ENCODE data around the gene AHCYL1. TPM values are rescaled to one million over a fixed set of nuclear protein-coding genes. Genes with fewer than 3 reads are reported as not detected.
A peak's percentile ranks its signal among the peaks of the same experiment; 100 is the strongest.

AHCYL1 gene
- total and polyA plus RNA-seq, 2 experiments from 2014 or later, result 47.6 to 72.6 TPM

- peak overlapping the region; percentile 21; the same call in 1 of the 2 replicates for H3K9ac ChIP-seq
Measured at GRCh38 chr1:110055493-110056284, 71.1 kb downstream of the AHCYL1 start.

GRCh38 chr1:110056285-110056683 lies 71.7 kb downstream of the AHCYL1 start:
- peak; percentile 79 for DNase-seq

More at GRCh38 chr1:110055493-110056284, 71.1 kb downstream of the AHCYL1 start:
- H4K20me1 ChIP-seq (ENCODE audit: insufficient read depth), result no peaks in the 10 kb centered on the region
- H3K9me2 ChIP-seq (ENCODE audit: insufficient read depth), result no peaks in the 10 kb centered on the region
- no peaks in the 10 kb centered on the region for H3K79me2 ChIP-seq (ENCODE audit: insufficient read depth)
- peaks cover 23% of the 10 kb centered on the region; the same call in 1 of the 2 replicates for H3K36me3 ChIP-seq (ENCODE audit: low read depth)
- no peak overlapping the region for H2AFZ ChIP-seq
- no peaks in the 10 kb centered on the region for H3K27me3 ChIP-seq (replicated peaks; ENCODE audit: insufficient read depth)
- peak overlapping the region; percentile 77 for H3K27ac ChIP-seq
- H3K4me3 ChIP-seq, result no peak overlapping the region
- peaks cover 62% of the 10 kb centered on the region for H3K4me1 ChIP-seq (ENCODE audit: insufficient read depth)
- WGBS, 2 experiments (ENCODE audit: low coverage in 1 of 2, low lambda C conversion rate in 2 of 2, missing lambda C conversion rate in 2 of 2), result 31 to 33% methylated on average over 5 of the region's 5 CpGs
- H3K4me2 ChIP-seq (ENCODE audit: unreplicated experiment), result peak overlapping the region; percentile 59
- in situ Hi-C loops (cut with MboI), result no loop called here
- no peaks in the 10 kb centered on the region for H3K9me3 ChIP-seq (ENCODE audit: low read depth)
- peak; percentile 71 for DNase-seq
- TF ChIP-seq EZH2 (IDR thresholded peaks at IDR 0.05; ENCODE audit: insufficient read depth, poor library complexity, severe bottlenecking), result no peak
- TF ChIP-seq EZH2phosphoT487 (IDR thresholded peaks at IDR 0.05; ENCODE audit: insufficient read depth, low read depth), result no peak
- H3F3A ChIP-seq (ENCODE audit: insufficient read depth), result peaks cover 56% of the 10 kb centered on the region

GRCh38 chr1:110056776-110057175 lies 72.2 kb downstream of the AHCYL1 start:
- Histone ChIP-seq H4K20me1 (ENCODE audit: insufficient read depth) (no peaks in the 10 kb centered on the region), H3K79me2 (ENCODE audit: insufficient read depth) (no peaks in the 10 kb centered on the region), H3K9me3 (ENCODE audit: low read depth) (no peaks in the 10 kb centered on the region), H3K27me3 (replicated peaks; ENCODE audit: insufficient read depth) (no peaks in the 10 kb centered on the region), H3K9ac (peak overlapping the region; percentile 41), H3K9me2 (ENCODE audit: insufficient read depth) (no peaks in the 10 kb centered on the region), H3F3A (ENCODE audit: insufficient read depth) (peaks cover 45% of the 10 kb centered on the region), H3K4me3 (peak overlapping the region; percentile 3; the same call in 1 of the 2 replicates), H2AFZ (no peak overlapping the region), H3K36me3 (ENCODE audit: low read depth) (peaks cover 23% of the 10 kb centered on the region; the same call in 1 of the 2 replicates), H3K4me2 (ENCODE audit: unreplicated experiment) (peak overlapping the region; percentile 59), H3K4me1 (ENCODE audit: insufficient read depth) (peaks cover 51% of the 10 kb centered on the region), H3K27ac (peak overlapping the region; percentile 77)
- TF ChIP-seq EZH2phosphoT487 (IDR thresholded peaks at IDR 0.05; ENCODE audit: insufficient read depth, low read depth) (no peak), EZH2 (IDR thresholded peaks at IDR 0.05; ENCODE audit: insufficient read depth, poor library complexity, severe bottlenecking) (no peak)
- 0 to 1% methylated on average over 3 of the region's 3 CpGs for WGBS, 2 experiments (ENCODE audit: low coverage in 1 of 2, low lambda C conversion rate in 2 of 2, missing lambda C conversion rate in 2 of 2)
- peak; percentile 95 for DNase-seq
- in situ Hi-C loops (cut with MboI), result no loop called here

More at GRCh38 chr1:110056285-110056683, 71.7 kb downstream of the AHCYL1 start:
- no peaks in the 10 kb centered on the region for H3K27me3 ChIP-seq (replicated peaks; ENCODE audit: insufficient read depth)
- no peaks in the 10 kb centered on the region for H3K9me2 ChIP-seq (ENCODE audit: insufficient read depth)
- TF ChIP-seq EZH2 (IDR thresholded peaks at IDR 0.05; ENCODE audit: insufficient read depth, poor library complexity, severe bottlenecking), result no peak
- peak overlapping the region; percentile 3; the same call in 1 of the 2 replicates for H3K4me3 ChIP-seq
- H3F3A ChIP-seq (ENCODE audit: insufficient read depth), result peaks cover 50% of the 10 kb centered on the region
- in situ Hi-C loops (cut with MboI), result no loop called here
- peaks cover 23% of the 10 kb centered on the region; the same call in 1 of the 2 replicates for H3K36me3 ChIP-seq (ENCODE audit: low read depth)
- H3K4me1 ChIP-seq (ENCODE audit: insufficient read depth), result peaks cover 56% of the 10 kb centered on the region
- H3K9me3 ChIP-seq (ENCODE audit: low read depth), result no peaks in the 10 kb centered on the region
- H4K20me1 ChIP-seq (ENCODE audit: insufficient read depth), result no peaks in the 10 kb centered on the region
- no peak overlapping the region for H2AFZ ChIP-seq
- H3K9ac ChIP-seq, result peak overlapping the region; percentile 41
- no peaks in the 10 kb centered on the region for H3K79me2 ChIP-seq (ENCODE audit: insufficient read depth)
- WGBS, 2 experiments (ENCODE audit: low coverage in 1 of 2, low lambda C conversion rate in 2 of 2, missing lambda C conversion rate in 2 of 2), result 9 to 21% methylated on average over 4 of the region's 4 CpGs
- peak overlapping the region; percentile 77 for H3K27ac ChIP-seq
- peak overlapping the region; percentile 59 for H3K4me2 ChIP-seq (ENCODE audit: unreplicated experiment)

GRCh38 chr1:110057963-110058518 lies 73.5 kb downstream of the AHCYL1 start:
- in situ Hi-C loops (cut with MboI), result no loop called here
- H3K27ac ChIP-seq, result peak overlapping the region; percentile 14
- no peaks in the 10 kb centered on the region for H3K27me3 ChIP-seq (replicated peaks; ENCODE audit: insufficient read depth)
- no peak for TF ChIP-seq EZH2 (IDR thresholded peaks at IDR 0.05; ENCODE audit: insufficient read depth, poor library complexity, severe bottlenecking)
- TF ChIP-seq EZH2phosphoT487 (IDR thresholded peaks at IDR 0.05; ENCODE audit: insufficient read depth, low read depth), result no peak
- H3K9me3 ChIP-seq (ENCODE audit: low read depth), result no peaks in the 10 kb centered on the region
- H3K4me2 ChIP-seq (ENCODE audit: unreplicated experiment), result peak overlapping the region; percentile 18
- peaks cover 45% of the 10 kb centered on the region for H3F3A ChIP-seq (ENCODE audit: insufficient read depth)
- DNase-seq, result peak; percentile 40
- no peaks in the 10 kb centered on the region for H3K79me2 ChIP-seq (ENCODE audit: insufficient read depth)
- no peak overlapping the region for H2AFZ ChIP-seq
- peaks cover 49% of the 10 kb centered on the region for H3K4me1 ChIP-seq (ENCODE audit: insufficient read depth)
- H3K36me3 ChIP-seq (ENCODE audit: low read depth), result peaks cover 14% of the 10 kb centered on the region; the same call in 1 of the 2 replicates
- no peaks in the 10 kb centered on the region for H3K9me2 ChIP-seq (ENCODE audit: insufficient read depth)
- H3K9ac ChIP-seq, result no peak overlapping the region
- no peak overlapping the region for H3K4me3 ChIP-seq
- WGBS, 2 experiments (ENCODE audit: low coverage in 1 of 2, low lambda C conversion rate in 2 of 2, missing lambda C conversion rate in 2 of 2), result 48 to 53% methylated on average over 6 to 7 of the region's 7 CpGs
- no peaks in the 10 kb centered on the region for H4K20me1 ChIP-seq (ENCODE audit: insufficient read depth)
